ENCODE results near the gene STAT5A.

GRCh38 chr17:42288803-42289610 lies 709 bp downstream of the STAT5A start:
- TF ChIP-seq CTCF (IDR thresholded peaks at IDR 0.05) (no peak), POLR2A (IDR thresholded peaks at IDR 0.05) (no peak)

Measured in heart left ventricle (tissue), 13 donors.